Measurements from ENCODE around the gene CEP112. TPM values are rescaled to one million over a fixed set of nuclear protein-coding genes. Genes with fewer than 3 reads are reported as not detected.

Gene CEP112
- total and polyA plus RNA-seq, 2 of the 13 experiments (the other 11 are each of a cell fraction or from before 2014, with no cell fraction given) = 1.2 to 3.4 TPM

GRCh38 chr17:65690626-65691310, 501.2 kb downstream of the CEP112 start (continued):
- no peak for TF ChIP-seq CEBPZ (IDR thresholded peaks at IDR 0.05; ENCODE audit: low read length)
- no peak for TF ChIP-seq ZNF446 (CRISPR knock-in tag; IDR thresholded peaks at IDR 0.05)
- TF ChIP-seq ZNF781 (CRISPR knock-in tag; IDR thresholded peaks at IDR 0.05; ENCODE audit: borderline replicate concordance, not compliant biosample characterization) = no peak
- TF ChIP-seq ZNF264 (CRISPR knock-in tag; IDR thresholded peaks at IDR 0.05) = peak; percentile 69
- TF ChIP-seq SOX5 (CRISPR knock-in tag; IDR thresholded peaks at IDR 0.05; ENCODE audit: borderline replicate concordance) = peak; percentile 98
- no peak for TF ChIP-seq PLRG1 (conservative IDR thresholded peaks at IDR 0.05)
- TF ChIP-seq PBX2 (CRISPR knock-in tag; IDR thresholded peaks at IDR 0.05) = peak; percentile 52; the same call in 1 of the 2 replicates
- TF ChIP-seq NFE2 (CRISPR knock-in tag; IDR thresholded peaks at IDR 0.05) = no peak
- TF ChIP-seq ZNF160 (CRISPR knock-in tag; IDR thresholded peaks at IDR 0.05) = no peak
- no peak for TF ChIP-seq ZNF879 (CRISPR knock-in tag; IDR thresholded peaks at IDR 0.05)
- TF ChIP-seq MZF1 (CRISPR knock-in tag; IDR thresholded peaks at IDR 0.05; ENCODE audit: borderline replicate concordance) = no peak
- TF ChIP-seq PITX1 (CRISPR knock-in tag; IDR thresholded peaks at IDR 0.05) = peak; percentile 82
- no peak for TF ChIP-seq SRSF4 (IDR thresholded peaks at IDR 0.05; ENCODE audit: low read depth, low read length, poor library complexity, severe bottlenecking)
- TF ChIP-seq GTF3A (CRISPR knock-in tag; conservative IDR thresholded peaks at IDR 0.05) = 0 out of 2 replicates have a peak, but pooled peaks have one; percentile 53
- TF ChIP-seq ELF4 (CRISPR knock-in tag; IDR thresholded peaks at IDR 0.05; ENCODE audit: borderline replicate concordance) = peak; percentile 58; the same call in 1 of the 2 replicates
- TF ChIP-seq ZNF841 (CRISPR knock-in tag; IDR thresholded peaks at IDR 0.05; ENCODE audit: borderline replicate concordance) = no peak
- TF ChIP-seq GABPB1 (CRISPR knock-in tag; IDR thresholded peaks at IDR 0.05) = peak; percentile 73
- TF ChIP-seq RERE (CRISPR knock-in tag; IDR thresholded peaks at IDR 0.05; ENCODE audit: low read depth) = peak; percentile 73; the same call in 1 of the 2 replicates
- TF ChIP-seq ZNF30 (CRISPR knock-in tag; IDR thresholded peaks at IDR 0.05) = no peak
- TF ChIP-seq ZSCAN12 (CRISPR knock-in tag; IDR thresholded peaks at IDR 0.05) = no peak
- no peak for TF ChIP-seq TOPORS (CRISPR knock-in tag; IDR thresholded peaks at IDR 0.05)

All from HepG2 (cell line).